ENCODE measurements around the gene SH2B3. TPM values are rescaled to one million over a fixed set of nuclear protein-coding genes. Genes with fewer than 3 reads are reported as not detected.
"Not testable (repeated sequence)": the region's sequence is repeated elsewhere in the genome, so short reads cannot be mapped to it uniquely, and the experiment has no call there.

SH2B3 gene
- total RNA-seq, 2 donors from 2014 or later: 26.4 to 40.9 TPM

- intact Hi-C loops (cut with DNase I): no loop called here
- Histone ChIP-seq H3K27ac (no peak overlapping the region), H3K4me1 (no peaks in the 10 kb centered on the region), H3K9me3 (no peaks in the 10 kb centered on the region), H3K27me3 (no peaks in the 10 kb centered on the region), H3K4me3 (no peak overlapping the region), H3K36me3 (no peaks in the 10 kb centered on the region), H3K9ac (ENCODE audit: low read depth in 2 of 2, low read length in 2 of 2) (no peak overlapping the region)
- TF ChIP-seq CTCF (IDR thresholded peaks at IDR 0.05): no peak
- DNase-seq: no peak
Observed at GRCh38 chr12:111469401-111469800, 63.7 kb downstream of the SH2B3 start.

DNA sequence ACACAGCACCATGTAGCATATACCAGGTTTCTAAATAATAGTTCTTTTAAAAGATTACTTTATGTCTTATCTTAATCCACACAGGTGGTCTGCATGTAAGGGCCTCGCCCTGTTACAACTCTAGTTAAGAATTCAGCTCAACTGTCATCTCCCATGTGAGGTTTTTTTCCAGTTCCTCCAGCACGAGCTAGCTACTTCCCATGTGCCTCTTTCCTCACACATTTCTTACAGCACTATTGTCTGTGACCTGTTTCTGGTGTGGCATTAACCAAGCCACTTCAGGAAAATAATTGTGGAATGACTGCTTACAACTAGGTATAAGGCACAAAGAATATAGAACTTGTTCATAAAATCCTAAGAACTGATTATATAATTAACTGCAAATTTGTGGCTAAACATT is 65.5 kb downstream of the SH2B3 start:
- intact Hi-C loops (cut with DNase I): no loop called here
- no peak overlapping the region for H3K4me3 ChIP-seq
- no peaks in the 10 kb centered on the region for H3K36me3 ChIP-seq
- H3K27me3 ChIP-seq: no peaks in the 10 kb centered on the region
- DNase-seq: no peak
- H3K4me1 ChIP-seq: no peaks in the 10 kb centered on the region
- H3K9ac ChIP-seq (ENCODE audit: low read depth in 2 of 2, low read length in 2 of 2): no peak overlapping the region
- no peak for TF ChIP-seq CTCF (IDR thresholded peaks at IDR 0.05)
- H3K9me3 ChIP-seq: no peaks in the 10 kb centered on the region
- no peak overlapping the region for H3K27ac ChIP-seq

GRCh38 chr12:111482462-111482861 is 76.7 kb downstream of the SH2B3 start:
- Histone ChIP-seq H3K27ac (no peak overlapping the region), H3K36me3 (peaks cover 17% of the 10 kb centered on the region), H3K9ac (ENCODE audit: low read depth in 2 of 2, low read length in 2 of 2) (no peak overlapping the region), H3K4me3 (no peak overlapping the region), H3K4me1 (no peaks in the 10 kb centered on the region), H3K27me3 (no peaks in the 10 kb centered on the region), H3K9me3 (no peaks in the 10 kb centered on the region)
- no peak for DNase-seq
- intact Hi-C loops (cut with DNase I): no loop called here
- no peak for TF ChIP-seq CTCF (IDR thresholded peaks at IDR 0.05)

GRCh38 chr12:111488271-111488670 is 82.5 kb downstream of the SH2B3 start:
- H3K9ac ChIP-seq (ENCODE audit: low read depth in 2 of 2, low read length in 2 of 2): no peak overlapping the region
- no peaks in the 10 kb centered on the region for H3K9me3 ChIP-seq
- no peak for DNase-seq
- H3K27ac ChIP-seq: no peak overlapping the region
- intact Hi-C loops (cut with DNase I): no loop called here
- TF ChIP-seq CTCF (IDR thresholded peaks at IDR 0.05): no peak
- H3K4me3 ChIP-seq: no peak overlapping the region
- peaks cover 17% of the 10 kb centered on the region for H3K36me3 ChIP-seq
- H3K27me3 ChIP-seq: no peaks in the 10 kb centered on the region
- no peaks in the 10 kb centered on the region for H3K4me1 ChIP-seq

DNA sequence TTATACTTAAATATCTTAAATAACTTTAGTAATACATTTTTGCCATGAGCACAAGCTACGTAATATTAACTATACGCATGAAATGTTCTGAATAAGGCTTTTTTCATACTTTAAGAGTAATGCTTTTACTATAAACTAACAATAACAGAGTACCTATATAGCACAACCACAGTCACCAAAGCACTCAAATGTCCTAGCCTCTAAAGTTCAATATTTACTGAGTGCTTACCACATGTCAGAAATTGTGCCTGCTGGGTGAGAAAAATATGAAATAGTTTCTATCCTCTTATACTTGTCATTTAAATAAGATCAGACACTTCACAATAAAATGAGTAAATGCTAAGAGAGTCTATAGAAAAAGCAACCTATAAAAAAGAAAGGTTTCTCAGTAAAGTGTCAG is 83.1 kb downstream of the SH2B3 start:
- H3K27me3 ChIP-seq: no peaks in the 10 kb centered on the region
- H3K36me3 ChIP-seq: peaks cover 13% of the 10 kb centered on the region
- H3K4me3 ChIP-seq: no peak overlapping the region
- no peaks in the 10 kb centered on the region for H3K9me3 ChIP-seq
- TF ChIP-seq CTCF (IDR thresholded peaks at IDR 0.05): no peak
- no peak overlapping the region for H3K9ac ChIP-seq (ENCODE audit: low read depth in 2 of 2, low read length in 2 of 2)
- H3K27ac ChIP-seq: no peak overlapping the region
- no peaks in the 10 kb centered on the region for H3K4me1 ChIP-seq
- no peak for DNase-seq
- intact Hi-C loops (cut with DNase I): no loop called here

- H3K36me3 ChIP-seq; intact Hi-C loops (cut with DNase I); H3K9me3 ChIP-seq; H3K4me1 ChIP-seq; H3K9ac ChIP-seq (ENCODE audit: low read depth in 2 of 2, low read length in 2 of 2); H3K27ac ChIP-seq; DNase-seq; H3K4me3 ChIP-seq; H3K27me3 ChIP-seq: not testable (repeated sequence)
Observed at GRCh38 chr12:111492979-111493378, 87.3 kb downstream of the SH2B3 start.
